Heart left ventricle (tissue), 16 donors: ENCODE data around the gene PDYN. TPM values are rescaled to one million over a fixed set of nuclear protein-coding genes. Genes with fewer than 3 reads are reported as not detected.

Source experiments
- ATAC-seq, 4 donors: fragments of 200-7000 bp; cut with Tn5 transposase; one replicate each; pipeline ENCODE4 v1.9.1; 2020 to 2022; ENCODE audit warnings: moderate library complexity in 4 of 4, mild to moderate bottlenecking in 3 of 4, moderate number of reproducible peaks in 1 of 4
- DNase-seq, 5 donors: peaks; one replicate each; pipeline ENCODE4 v3.0.0-alpha.2; 2020
- H3K27ac ChIP-seq, 12 donors: fragments of 200-600 bp; sonication (generic) in 4 of 12; one replicate each; pipeline versions ENCODE4 v1.5.0 to v1.8.0; 2016 to 2022; ENCODE audit warnings: mild to moderate bottlenecking in 2 of 12
- H3K27me3 ChIP-seq, 9 donors: fragments of 200-600 bp; sonication (generic) in 2 of 9; one replicate each; pipeline versions ENCODE4 v1.5.1 to v1.8.0; 2016 to 2022; ENCODE audit warnings: mild to moderate bottlenecking in 3 of 9
- H3K36me3 ChIP-seq, 9 donors: fragments of 200-600 bp; sonication (generic) in 2 of 9; one replicate each; pipeline versions ENCODE4 v1.5.0 to v1.8.0; 2018 to 2022; ENCODE audit warnings: mild to moderate bottlenecking in 2 of 9
- H3K4me1 ChIP-seq, 12 donors: fragments of 200-600 bp; sonication (generic) in 4 of 12; one replicate each; pipeline versions ENCODE4 v1.5.0 to v1.8.0; 2016 to 2022; ENCODE audit warnings: mild to moderate bottlenecking in 3 of 12
- H3K4me3 ChIP-seq, 12 donors: fragments of 200-600 bp; sonication (generic) in 4 of 12; one replicate each; pipeline versions ENCODE4 v1.5.0 to v1.8.0; 2017 to 2022; ENCODE audit warnings: mild to moderate bottlenecking in 9 of 12, moderate library complexity in 4 of 12
- H3K9me3 ChIP-seq, 12 donors: fragments of 200-600 bp; sonication (generic) in 4 of 12; one replicate each; pipeline versions ENCODE4 v1.5.0 to v1.8.0; 2016 to 2022; ENCODE audit warnings: mild to moderate bottlenecking in 1 of 12
- CTCF ChIP-seq, 12 donors: fragments of 200-600 bp; sonication (generic) in 4 of 12; IDR thresholded peaks; one replicate each; pipeline versions ENCODE4 v1.5.0 to v1.8.0; 2018 to 2022; ENCODE audit warnings: antibody characterized with exemption in 12 of 12, mild to moderate bottlenecking in 5 of 12
- POLR2A ChIP-seq, 2 donors: fragments of 450-650 bp; IDR thresholded peaks; one replicate each; pipeline ENCODE4 v1.6.1; 2017; ENCODE audit warnings: antibody characterized with exemption in 2 of 2, mild to moderate bottlenecking in 2 of 2, moderate library complexity in 2 of 2
- WGBS, 4 donors: extraction: QIAGEN DNeasy Blood & Tissue Kit in 2 of 4; methylation state at CpG; one replicate each; pipeline versions ENCODE4 v1.1.5 to v1.1.7; 2013 to 2018; 5-methylcytosine and 5-hydroxymethylcytosine counted together
- intact Hi-C, 10 donors: fragments of 100-400 bp; cut with DNase I; formaldehyde crosslinking; loops; one replicate each; pipeline versions ENCODE4 v1.11.1 to v1.14.2; 2022
- polyA plus RNA-seq, 2 donors: library from polyadenylated mRNA; stranded (reverse); fragments of 200-250 nt; gene quantifications; one replicate each; pipeline ENCODE4 v1.2.3, GENCODE V29; 2013
- total RNA-seq, 9 donors: library from RNA; depleted of rRNA in 2 of 9; stranded (reverse); fragments of >200 nt in 2 of 9; fragmentation: NEBNext Ultra II Directional in 3 of 9; extraction: Animal tissue kit (Norgen Biotek cat#: 25700) in 3 of 9; gene quantifications; one replicate each; pipeline versions ENCODE4 v1.1.0 to v1.2.4, GENCODE V29; 2016 to 2023
- donor health status: ischemic (EF 13 %, LVEDD 7.1; RV severe dilation, severe dysfunction).
- donor health status: healthy with polysubstance abuse.
- donor health status: DM: no; HTN: yes; CAD: no.
- donor health status: DM: no; HTN: no; CAD: no.
- donor health status: ischemic (EF 25% LVEDD 6.9; RV normal size, moderate dysfunction).
- donor health status: ischemic (EF 25% LVEDD 5.7; RV mildly dilated, moderate dysfunction).
- donor health status: healthy.
- donor health status: DM: yes; HTN: yes; CAD: no.
- donor health status: ischemic (EF 35%, LVEDD 5.7; RV mildly dilated, moderate dysfunction).
- donor health status: nonischemic (EF 11% LVEDD 7.7; RV severe dilation, severe dysfunction).
- donor health status: DM: yes; HTN: yes; CAD: no.
- donor health status: PGD.
- donor health status: ischemic (EF 29% LVEDD 5.4; RV normal size, mild dysfunction).
- donor health status: nonischemic (EF 23%, LVEDD 6.1; RV moderate dilation, normal function).

Gene PDYN
- total and polyA plus RNA-seq, 11 donors: not detected

- Histone ChIP-seq H3K9me3 (peaks cover 0 to 13% (median 0%) of the 10 kb centered on the region in 12 donors), H3K4me3 (no peak overlapping the region), H3K4me1 (no peaks in the 10 kb centered on the region), H3K27me3 (peaks cover 0 to 27% (median 0%) of the 10 kb centered on the region in 9 donors), H3K27ac (no peak overlapping the region), H3K36me3 (no peaks in the 10 kb centered on the region)
- intact Hi-C loops: no loop called here
- TF ChIP-seq POLR2A (IDR thresholded peaks at IDR 0.05) (no peak), CTCF (IDR thresholded peaks at IDR 0.05) (no peak)
- DNase-seq (no peak), ATAC-seq (no peak)
- WGBS, 4 donors: 77 to 83% (median 80%) methylated on average over 3 of the region's 3 CpGs
Measured at GRCh38 chr20:2022163-2022562, 28.3 kb upstream of the PDYN start.

- 20 to 29% (median 26%) methylated on average over 4 of the region's 4 CpGs for WGBS, 4 donors
- no peak for ATAC-seq
Measured at GRCh38 chr20:2010533-2010932, 16.7 kb upstream of the PDYN start.

GRCh38 chr20:2006452-2007361, 12.8 kb upstream of the PDYN start:
- Histone ChIP-seq H3K9me3 (no peaks in the 10 kb centered on the region), H3K4me3 (no peak overlapping the region), H3K36me3 (no peaks in the 10 kb centered on the region), H3K27me3 (peaks cover 0 to 42% (median 8%) of the 10 kb centered on the region in 9 donors), H3K27ac (no peak overlapping the region), H3K4me1 (peaks cover 0 to 4% (median 0%) of the 10 kb centered on the region in 12 donors)
- DNase-seq (no peak), ATAC-seq (no peak)
- 15 to 21% (median 19%) methylated on average over 20 of the region's 20 CpGs for WGBS, 4 donors
- intact Hi-C loops: loop anchor here in 1 of 10 donors (2.0 kb wide), 1 partner anchor 166 kb away; no protein-coding TSS in a partner anchor
- peak; percentile 42 to 85 (median 64) for TF ChIP-seq CTCF (IDR thresholded peaks at IDR 0.05)
- no peak for TF ChIP-seq POLR2A (IDR thresholded peaks at IDR 0.05)

More at GRCh38 chr20:2010533-2010932, 16.7 kb upstream of the PDYN start:
- Histone ChIP-seq H3K36me3 (no peaks in the 10 kb centered on the region), H3K4me3 (no peak overlapping the region), H3K4me1 (peaks cover 0 to 4% (median 0%) of the 10 kb centered on the region in 12 donors), H3K9me3 (no peaks in the 10 kb centered on the region), H3K27me3 (peaks cover 0 to 36% (median 8%) of the 10 kb centered on the region in 9 donors), H3K27ac (no peak overlapping the region)
- DNase-seq: no peak
- no peak for TF ChIP-seq CTCF (IDR thresholded peaks at IDR 0.05)
- no peak for TF ChIP-seq POLR2A (IDR thresholded peaks at IDR 0.05)
- intact Hi-C loops: no loop called here

- Histone ChIP-seq H3K4me1 (peaks cover 0 to 4% (median 0%) of the 10 kb centered on the region in 12 donors), H3K27me3 (peaks cover 0 to 42% (median 8%) of the 10 kb centered on the region in 9 donors), H3K4me3 (no peak overlapping the region), H3K9me3 (no peaks in the 10 kb centered on the region), H3K27ac (no peak overlapping the region), H3K36me3 (no peaks in the 10 kb centered on the region)
- TF ChIP-seq CTCF (IDR thresholded peaks at IDR 0.05) (no peak), POLR2A (IDR thresholded peaks at IDR 0.05) (no peak)
- ATAC-seq (peak in 1 of 4 donors; percentile 44), DNase-seq (peak; percentile 60 to 80 (median 65))
- 20 to 24% (median 21%) methylated on average over 12 of the region's 12 CpGs for WGBS, 4 donors
- intact Hi-C loops: loop anchor here in 1 of 10 donors (2.0 kb wide), 1 partner anchor 167 kb away; no protein-coding TSS in a partner anchor
Measured at GRCh38 chr20:2005831-2006426, 12.1 kb upstream of the PDYN start.
